HepG2 (cell line): Measurements from ENCODE around the gene RPS14. TPM values are rescaled to one million over a fixed set of nuclear protein-coding genes. Genes with fewer than 3 reads are reported as not detected.

ENCODE experiments used
- ARID5B ChIP-seq: IDR thresholded peaks from 2 replicates; pipeline ENCODE4 v1.4.0; 2020; ENCODE audit warnings: mild to moderate bottlenecking, missing genetic modification reagents
- ATF3 ChIP-seq: sonication (generic); formaldehyde crosslinking; IDR thresholded peaks from 2 replicates; pipeline ENCODE4 v1.4.0; 2020; ENCODE audit warnings: missing genetic modification reagents
- BRD4 ChIP-seq: sonication (generic); formaldehyde crosslinking; IDR thresholded peaks from 2 replicates; pipeline ENCODE4 v1.4.0; 2020; ENCODE audit warnings: missing genetic modification reagents
- BRF2 ChIP-seq: sonication (generic); formaldehyde crosslinking; IDR thresholded peaks from 2 replicates; pipeline ENCODE4 v1.8.1; 2022; ENCODE audit warnings: mild to moderate bottlenecking, missing genetic modification reagents
- E2F2 ChIP-seq: sonication (generic); formaldehyde crosslinking; IDR thresholded peaks from 2 replicates; pipeline ENCODE4 v1.4.0; 2020; ENCODE audit warnings: missing genetic modification reagents, borderline replicate concordance
- HES4 ChIP-seq: sonication (generic); formaldehyde crosslinking; IDR thresholded peaks from 2 replicates; pipeline ENCODE4 v1.9.0; 2021; ENCODE audit warnings: mild to moderate bottlenecking, missing genetic modification reagents, borderline replicate concordance
- HIVEP1 ChIP-seq: sonication (generic); formaldehyde crosslinking; IDR thresholded peaks from 2 replicates; pipeline ENCODE4 v1.4.0; 2020; ENCODE audit warnings: mild to moderate bottlenecking, missing genetic modification reagents
- KDM3A ChIP-seq: IDR thresholded peaks from 2 replicates; pipeline ENCODE4 v1.6.1; 2018; ENCODE audit warnings: low read depth, missing compliant biosample characterization
- MED8 ChIP-seq: sonication (generic); formaldehyde crosslinking; IDR thresholded peaks from 2 replicates; pipeline ENCODE4 v1.8.1; 2023; ENCODE audit warnings: mild to moderate bottlenecking, missing genetic modification reagents; ENCODE audit not compliant: insufficient replicate concordance
- MEIS2 ChIP-seq: sonication (generic); formaldehyde crosslinking; IDR thresholded peaks from 2 replicates; pipeline ENCODE4 v1.9.0; 2021; ENCODE audit warnings: mild to moderate bottlenecking, missing genetic modification reagents
- RFXAP ChIP-seq: sonication (generic); formaldehyde crosslinking; IDR thresholded peaks from 2 replicates; pipeline ENCODE4 v1.4.0; 2020; ENCODE audit warnings: missing genetic modification reagents, borderline replicate concordance
- SIX1 ChIP-seq: sonication (generic); formaldehyde crosslinking; IDR thresholded peaks from 2 replicates; pipeline ENCODE4 v1.4.0; 2020; ENCODE audit warnings: missing genetic modification reagents, borderline replicate concordance
- U2AF1 ChIP-seq: fragments of 200-400 bp; formaldehyde crosslinking; optimal IDR thresholded peaks from 2 replicates; pipeline ENCODE3; 2017; ENCODE audit warnings: mild to moderate bottlenecking, low read depth, low read length
- ZNF136 ChIP-seq: sonication (generic); formaldehyde crosslinking; IDR thresholded peaks from 2 replicates; pipeline ENCODE4 v1.8.1; 2022; ENCODE audit warnings: low read depth, mild to moderate bottlenecking, moderate library complexity, missing genetic modification reagents
- ZNF382 ChIP-seq: sonication (generic); formaldehyde crosslinking; IDR thresholded peaks from 2 replicates; pipeline ENCODE4 v1.5.0; 2020; ENCODE audit warnings: missing genetic modification reagents, mild to moderate bottlenecking, borderline replicate concordance
- ZNF512 ChIP-seq: sonication (generic); formaldehyde crosslinking; IDR thresholded peaks from 2 replicates; pipeline ENCODE4 v1.4.0; 2020; ENCODE audit warnings: mild to moderate bottlenecking, missing genetic modification reagents
- ZNF563 ChIP-seq: sonication (generic); formaldehyde crosslinking; IDR thresholded peaks from 2 replicates; pipeline ENCODE4 v1.8.0; 2022; ENCODE audit warnings: mild to moderate bottlenecking, moderate library complexity, missing genetic modification reagents
- ZNF569 ChIP-seq: sonication (generic); formaldehyde crosslinking; IDR thresholded peaks from 2 replicates; pipeline ENCODE4 v1.5.0; 2020; ENCODE audit warnings: mild to moderate bottlenecking, missing genetic modification reagents, moderate library complexity, borderline replicate concordance
- ZNF7 ChIP-seq: IDR thresholded peaks from 2 replicates; pipeline ENCODE4 v1.6.1; 2016; ENCODE audit warnings: missing biosample characterization, missing genetic modification reagents
- ZNF776 ChIP-seq: sonication (generic); formaldehyde crosslinking; IDR thresholded peaks from 2 replicates; pipeline ENCODE4 v1.4.0; 2020; ENCODE audit warnings: mild to moderate bottlenecking, missing genetic modification reagents
- ZNF782 ChIP-seq: sonication (generic); formaldehyde crosslinking; IDR thresholded peaks from 2 replicates; pipeline ENCODE4 v1.4.0; 2020; ENCODE audit warnings: missing genetic modification reagents, mild to moderate bottlenecking, borderline replicate concordance
- polyA plus RNA-seq, 8 experiments: library from polyadenylated mRNA; depleted of rRNA in 3 of 8; stranded (reverse) in 7 of 8; unstranded in 1 of 8; fragments of >200 nt; fragmentation: Illumina TruSeq in 4 of 8; extraction: Trizol in 4 of 8; gene quantifications; 2 replicates each; pipeline versions ENCODE4 v1.2.1 to v1.2.3, GENCODE V29; 2011 to 2016; ENCODE audit warnings: low read depth in 4 of 8, missing spikeins in 1 of 8, mixed read lengths in 1 of 8; ENCODE audit not compliant: insufficient read depth in 1 of 8
- total RNA-seq, 5 experiments: library from RNA; depleted of rRNA; stranded (reverse); fragments of >200 nt; fragmentation: Illumina TruSeq; extraction: Trizol; gene quantifications; 2 replicates each; pipeline ENCODE4 v1.2.3, GENCODE V29; 2016; ENCODE audit warnings: low read depth in 1 of 5

Gene RPS14
- total and polyA plus RNA-seq, 2 of the 13 experiments (the other 11 are each of a cell fraction or from before 2014, with no cell fraction given): 2,116 to 3,295 TPM

- no peak for TF ChIP-seq KDM3A (CRISPR knock-in tag)
- TF ChIP-seq SIX1 (CRISPR knock-in tag): no peak
- TF ChIP-seq ARID5B: no peak; the same call in 1 of the 2 replicates
- TF ChIP-seq ZNF563 (CRISPR knock-in tag): no peak
- no peak for TF ChIP-seq E2F2 (CRISPR knock-in tag)
- no peak for TF ChIP-seq MED8 (CRISPR knock-in tag)
- TF ChIP-seq MEIS2: peak; percentile 44; the same call in 1 of the 2 replicates
- no peak for TF ChIP-seq ZNF7
- no peak for TF ChIP-seq HIVEP1 (CRISPR knock-in tag)
- TF ChIP-seq BRD4 (CRISPR knock-in tag): no peak
- no peak for TF ChIP-seq ZNF569 (CRISPR knock-in tag)
- no peak for TF ChIP-seq ZNF776 (CRISPR knock-in tag)
- no peak for TF ChIP-seq ZNF136
- TF ChIP-seq HES4 (CRISPR knock-in tag): no peak
- no peak for TF ChIP-seq RFXAP (CRISPR knock-in tag)
- no peak for TF ChIP-seq BRF2 (CRISPR knock-in tag)
- no peak for TF ChIP-seq ZNF382 (CRISPR knock-in tag)
- TF ChIP-seq ATF3 (CRISPR knock-in tag): no peak
- TF ChIP-seq ZNF512 (CRISPR knock-in tag): no peak
- TF ChIP-seq ZNF782: no peak
- TF ChIP-seq U2AF1: no peak
Observed at GRCh38 chr5:150428106-150428876, 21.2 kb downstream of the RPS14 start (continued).
